Liver (tissue), 9 donors: Measurements from ENCODE around the gene GAL. TPM values are rescaled to one million over a fixed set of nuclear protein-coding genes. Genes with fewer than 3 reads are reported as not detected.

Experiments
- DNase-seq: peaks from one replicate; pipeline ENCODE4 v3.0.0-alpha.2; 2017; ENCODE audit warnings: low spot score
- H3K27ac ChIP-seq, 2 donors: one replicate each; pipeline ENCODE4 v1.7.0; 2013; ENCODE audit warnings: inconsistent platforms in 2 of 2, low read length in 2 of 2, control low read depth in 1 of 2, low read depth in 1 of 2, mild to moderate bottlenecking in 1 of 2
- H3K27me3 ChIP-seq, 4 donors: one replicate each; pipeline versions ENCODE4 v1.6.1 to v1.7.0; 2013; ENCODE audit warnings: low read length in 3 of 4, inconsistent platforms in 1 of 4, mild to moderate bottlenecking in 1 of 4, moderate library complexity in 1 of 4; ENCODE audit not compliant: control insufficient read depth in 4 of 4, insufficient read depth in 4 of 4
- H3K36me3 ChIP-seq, 4 donors: one replicate each; pipeline versions ENCODE4 v1.6.1 to v1.7.0; 2013; ENCODE audit warnings: low read length in 3 of 4, mild to moderate bottlenecking in 3 of 4, low read depth in 1 of 4, moderate library complexity in 1 of 4; ENCODE audit not compliant: control insufficient read depth in 4 of 4, insufficient read depth in 3 of 4
- H3K4me1 ChIP-seq, 4 donors: one replicate each; pipeline versions ENCODE4 v1.6.1 to v1.7.0; 2013; ENCODE audit warnings: low read length in 3 of 4, mild to moderate bottlenecking in 3 of 4, moderate library complexity in 1 of 4; ENCODE audit not compliant: control insufficient read depth in 4 of 4, insufficient read depth in 4 of 4
- H3K4me3 ChIP-seq, 3 donors: one replicate each; pipeline versions ENCODE4 v1.6.1 to v1.7.0; 2013; ENCODE audit warnings: low read length in 3 of 3, control low read depth in 1 of 3, low read depth in 1 of 3, mild to moderate bottlenecking in 1 of 3
- H3K9ac ChIP-seq, 2 donors: one replicate each; pipeline ENCODE4 v1.7.0; 2013; ENCODE audit warnings: low read length in 2 of 2, mild to moderate bottlenecking in 2 of 2, moderate library complexity in 2 of 2, control low read depth in 1 of 2, low read depth in 1 of 2
- H3K9me3 ChIP-seq, 4 donors: one replicate each; pipeline versions ENCODE4 v1.6.1 to v1.7.0; 2013; ENCODE audit warnings: low read length in 3 of 4; ENCODE audit not compliant: control insufficient read depth in 4 of 4
- ATF3 ChIP-seq: IDR thresholded peaks from 2 replicates; pipeline ENCODE4 v1.6.1; 2016; ENCODE audit warnings: antibody characterized with exemption
- EGR1 ChIP-seq, 2 donors: IDR thresholded peaks; 2 replicates each; pipeline ENCODE4 v1.6.1; 2016 to 2018; ENCODE audit warnings: antibody characterized with exemption in 2 of 2, low read depth in 2 of 2
- FOXA1 ChIP-seq: IDR thresholded peaks from 2 replicates; pipeline ENCODE4 v1.6.1; 2016; ENCODE audit warnings: antibody characterized with exemption
- FOXA2 ChIP-seq: IDR thresholded peaks from 2 replicates; pipeline ENCODE4 v1.6.1; 2016; ENCODE audit warnings: antibody characterized with exemption
- GABPA ChIP-seq, 2 donors: IDR thresholded peaks in 1 of 2; conservative IDR thresholded peaks in 1 of 2; 2 replicates each; pipeline ENCODE4 v1.6.1; 2016; ENCODE audit warnings: antibody characterized with exemption in 2 of 2, mild to moderate bottlenecking in 1 of 2, moderate library complexity in 1 of 2
- HNF4A ChIP-seq, 2 donors: conservative IDR thresholded peaks; 2 replicates each; pipeline ENCODE4 v1.6.1; 2016; ENCODE audit warnings: antibody characterized with exemption in 2 of 2, mild to moderate bottlenecking in 2 of 2
- HNF4G ChIP-seq: IDR thresholded peaks from 2 replicates; pipeline ENCODE4 v1.6.1; 2016; ENCODE audit warnings: antibody characterized with exemption
- JUND ChIP-seq, 2 donors: IDR thresholded peaks; 2 replicates each; pipeline ENCODE4 v1.6.1; 2016; ENCODE audit warnings: antibody characterized with exemption in 2 of 2
- MAX ChIP-seq: IDR thresholded peaks from 2 replicates; pipeline ENCODE4 v1.6.1; 2016; ENCODE audit warnings: antibody characterized with exemption
- RAD21 ChIP-seq, 2 donors: IDR thresholded peaks; 2 replicates each; pipeline ENCODE4 v1.6.1; 2016; ENCODE audit warnings: antibody characterized with exemption in 2 of 2, mild to moderate bottlenecking in 2 of 2
- TAF1 ChIP-seq: conservative IDR thresholded peaks from 2 replicates; pipeline ENCODE4 v1.6.1; 2016; ENCODE audit warnings: antibody characterized with exemption, mild to moderate bottlenecking
- ZBTB33 ChIP-seq: IDR thresholded peaks from 2 replicates; pipeline ENCODE4 v1.6.1; 2016; ENCODE audit warnings: antibody characterized with exemption
- WGBS: extraction: QIAGEN DNeasy Blood & Tissue Kit; methylation state at CpG from one replicate; pipeline ENCODE4 v1.1.7; 2013; 5-methylcytosine and 5-hydroxymethylcytosine counted together
- polyA plus RNA-seq, 2 donors: library from polyadenylated mRNA; stranded (reverse) in 1 of 2; unstranded in 1 of 2; fragments of 200-250 nt in 1 of 2; fragments of >200 nt in 1 of 2; fragmentation: Nextera tagmentation in 1 of 2; extraction: Ambion mirVana in 1 of 2; gene quantifications; one replicate each; pipeline versions ENCODE4 v1.2.1 to v1.2.3, GENCODE V29; 2013 to 2015
- total RNA-seq, 2 donors: library from RNA; depleted of rRNA; stranded (reverse); fragments of >200 nt; gene quantifications; one replicate each; pipeline ENCODE4 v1.2.3, GENCODE V29; 2014
- TF ChIP-seq, protein P1 (sequence below): IDR thresholded peaks from 2 replicates; pipeline ENCODE4 v1.6.1; 2016; ENCODE audit warnings: antibody characterized with exemption, mild to moderate bottlenecking
- TF ChIP-seq, protein P2 (sequence below): fragments of 150-350 bp; IDR thresholded peaks from 2 replicates; pipeline ENCODE4 v1.5.1; 2017; ENCODE audit warnings: improper control_type of control experiment, low read depth, low read length; ENCODE audit not compliant: missing input control
- donor health status: healthy.
- donor health status: healthy.
- donor health status: healthy.
- donor health status: healthy.
- donor health status: healthy.

GAL gene
- total and polyA plus RNA-seq, 4 donors, result 0.47 TPM; not detected in 3

- no peak for DNase-seq
- Histone ChIP-seq H3K27me3 (no peaks in the 10 kb centered on the region), H3K9me3 (peaks cover 0 to 7% (median 3%) of the 10 kb centered on the region in 4 donors), H3K4me3 (no peak overlapping the region), H3K9ac (no peak overlapping the region), H3K36me3 (no peaks in the 10 kb centered on the region), H3K27ac (no peak overlapping the region), H3K4me1 (no peaks in the 10 kb centered on the region)
- TF ChIP-seq RAD21 (IDR thresholded peaks at IDR 0.05), result no peak
- TF ChIP-seq JUND (IDR thresholded peaks at IDR 0.05), result no peak
- 94% methylated on average over 16 of the region's 16 CpGs for WGBS
These were observed 9.9 kb upstream of the GAL start for GRCh38 chr11:68674461-68674860.

- Histone ChIP-seq H3K27me3 (no peaks in the 10 kb centered on the region), H3K27ac (no peak overlapping the region), H3K36me3 (no peaks in the 10 kb centered on the region), H3K9me3 (peaks cover 0 to 7% (median 3%) of the 10 kb centered on the region in 4 donors), H3K4me3 (no peak overlapping the region), H3K4me1 (no peaks in the 10 kb centered on the region), H3K9ac (no peak overlapping the region)
- DNase-seq, result no peak
- TF ChIP-seq EGR1 (IDR thresholded peaks at IDR 0.05; ENCODE audit: low read depth in 2 of 2) (no peak), HNF4A (conservative IDR thresholded peaks at IDR 0.05) (no peak), ATF3 (no peak), ZBTB33 (no peak), FOXA1 (no peak), MAX (no peak), TAF1 (no peak), GABPA (IDR thresholded peaks at IDR 0.05 in 1 of 2, conservative IDR thresholded peaks at IDR 0.05 in 1 of 2) (no peak), JUND (IDR thresholded peaks at IDR 0.05) (no peak), HNF4G (no peak), FOXA2 (no peak)
- TF ChIP-seq, protein P1, sequence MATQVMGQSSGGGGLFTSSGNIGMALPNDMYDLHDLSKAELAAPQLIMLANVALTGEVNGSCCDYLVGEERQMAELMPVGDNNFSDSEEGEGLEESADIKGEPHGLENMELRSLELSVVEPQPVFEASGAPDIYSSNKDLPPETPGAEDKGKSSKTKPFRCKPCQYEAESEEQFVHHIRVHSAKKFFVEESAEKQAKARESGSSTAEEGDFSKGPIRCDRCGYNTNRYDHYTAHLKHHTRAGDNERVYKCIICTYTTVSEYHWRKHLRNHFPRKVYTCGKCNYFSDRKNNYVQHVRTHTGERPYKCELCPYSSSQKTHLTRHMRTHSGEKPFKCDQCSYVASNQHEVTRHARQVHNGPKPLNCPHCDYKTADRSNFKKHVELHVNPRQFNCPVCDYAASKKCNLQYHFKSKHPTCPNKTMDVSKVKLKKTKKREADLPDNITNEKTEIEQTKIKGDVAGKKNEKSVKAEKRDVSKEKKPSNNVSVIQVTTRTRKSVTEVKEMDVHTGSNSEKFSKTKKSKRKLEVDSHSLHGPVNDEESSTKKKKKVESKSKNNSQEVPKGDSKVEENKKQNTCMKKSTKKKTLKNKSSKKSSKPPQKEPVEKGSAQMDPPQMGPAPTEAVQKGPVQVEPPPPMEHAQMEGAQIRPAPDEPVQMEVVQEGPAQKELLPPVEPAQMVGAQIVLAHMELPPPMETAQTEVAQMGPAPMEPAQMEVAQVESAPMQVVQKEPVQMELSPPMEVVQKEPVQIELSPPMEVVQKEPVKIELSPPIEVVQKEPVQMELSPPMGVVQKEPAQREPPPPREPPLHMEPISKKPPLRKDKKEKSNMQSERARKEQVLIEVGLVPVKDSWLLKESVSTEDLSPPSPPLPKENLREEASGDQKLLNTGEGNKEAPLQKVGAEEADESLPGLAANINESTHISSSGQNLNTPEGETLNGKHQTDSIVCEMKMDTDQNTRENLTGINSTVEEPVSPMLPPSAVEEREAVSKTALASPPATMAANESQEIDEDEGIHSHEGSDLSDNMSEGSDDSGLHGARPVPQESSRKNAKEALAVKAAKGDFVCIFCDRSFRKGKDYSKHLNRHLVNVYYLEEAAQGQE, result no peak
- TF ChIP-seq, protein P2, sequence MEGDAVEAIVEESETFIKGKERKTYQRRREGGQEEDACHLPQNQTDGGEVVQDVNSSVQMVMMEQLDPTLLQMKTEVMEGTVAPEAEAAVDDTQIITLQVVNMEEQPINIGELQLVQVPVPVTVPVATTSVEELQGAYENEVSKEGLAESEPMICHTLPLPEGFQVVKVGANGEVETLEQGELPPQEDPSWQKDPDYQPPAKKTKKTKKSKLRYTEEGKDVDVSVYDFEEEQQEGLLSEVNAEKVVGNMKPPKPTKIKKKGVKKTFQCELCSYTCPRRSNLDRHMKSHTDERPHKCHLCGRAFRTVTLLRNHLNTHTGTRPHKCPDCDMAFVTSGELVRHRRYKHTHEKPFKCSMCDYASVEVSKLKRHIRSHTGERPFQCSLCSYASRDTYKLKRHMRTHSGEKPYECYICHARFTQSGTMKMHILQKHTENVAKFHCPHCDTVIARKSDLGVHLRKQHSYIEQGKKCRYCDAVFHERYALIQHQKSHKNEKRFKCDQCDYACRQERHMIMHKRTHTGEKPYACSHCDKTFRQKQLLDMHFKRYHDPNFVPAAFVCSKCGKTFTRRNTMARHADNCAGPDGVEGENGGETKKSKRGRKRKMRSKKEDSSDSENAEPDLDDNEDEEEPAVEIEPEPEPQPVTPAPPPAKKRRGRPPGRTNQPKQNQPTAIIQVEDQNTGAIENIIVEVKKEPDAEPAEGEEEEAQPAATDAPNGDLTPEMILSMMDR, result no peak
- 43% methylated on average over 6 of the region's 6 CpGs for WGBS
These were observed 6.9 kb upstream of the GAL start for GRCh38 chr11:68677432-68677831.
